ENCODE measurements around the gene LACRT. TPM values are rescaled to one million over a fixed set of nuclear protein-coding genes. Genes with fewer than 3 reads are reported as not detected.

The LACRT gene
- total RNA-seq, 1 experiment from 2014 or later = not detected

GRCh38 chr12:54583726-54584125 lies 51.0 kb downstream of the LACRT start:
- Histone ChIP-seq H3K36me3 (no peaks in the 10 kb centered on the region), H3K27ac (no peak overlapping the region), H3K27me3 (peaks cover 11% of the 10 kb centered on the region), H3K9me3 (replicated peaks) (no peaks in the 10 kb centered on the region), H3K4me3 (no peak overlapping the region), H3K4me1 (no peaks in the 10 kb centered on the region)
- DNase-seq = no peak

- no peak overlapping the region for H3K27ac ChIP-seq
- H3K27me3 ChIP-seq = peaks cover 11% of the 10 kb centered on the region
- no peaks in the 10 kb centered on the region for H3K4me1 ChIP-seq
- no peak for DNase-seq
- H3K9me3 ChIP-seq (replicated peaks) = no peaks in the 10 kb centered on the region
- H3K4me3 ChIP-seq = no peak overlapping the region
- no peaks in the 10 kb centered on the region for H3K36me3 ChIP-seq
Observed at GRCh38 chr12:54581412-54581811, 53.3 kb downstream of the LACRT start.

Other genes starting within 250 kb of the LACRT start
- gene ITGA5, start 215.6 kb downstream of the LACRT start, total RNA-seq (2014; rRNA removed; shearing (Covaris generic)) = 37.3 and 38.1 TPM in 2 replicates
- not detected in 2 replicates for gene GTSF1, start 161.3 kb downstream of the LACRT start, total RNA-seq (2014; rRNA removed; shearing (Covaris generic))
- 0.13 and 0.34 TPM in 2 replicates for gene NCKAP1L, start 137.1 kb downstream of the LACRT start, total RNA-seq (2014; rRNA removed; shearing (Covaris generic))
- gene PDE1B, start 85.3 kb downstream of the LACRT start, total RNA-seq (2014; rRNA removed; shearing (Covaris generic)) = not detected in 2 replicates
- gene PPP1R1A, start 46.2 kb downstream of the LACRT start, total RNA-seq (2014; rRNA removed; shearing (Covaris generic)) = not detected in 2 replicates
- not detected in 2 replicates for gene DCD, start 13.5 kb upstream of the LACRT start, total RNA-seq (2014; rRNA removed; shearing (Covaris generic))
- not detected in 2 replicates for gene MUCL1, start 219.6 kb upstream of the LACRT start, total RNA-seq (2014; rRNA removed; shearing (Covaris generic))